K562 (cell line): Measurements from ENCODE around the gene GLTPD2. TPM values are rescaled to one million over a fixed set of nuclear protein-coding genes. Genes with fewer than 3 reads are reported as not detected.

Source experiments
- BCOR ChIP-seq: fragments of 450-650 bp; IDR thresholded peaks from 2 replicates; pipeline ENCODE4 v1.6.1; 2016
- GTF2F1 ChIP-seq: IDR thresholded peaks from 2 replicates; pipeline ENCODE4 v1.6.1; 2011; ENCODE audit warnings: low read depth, low read length, improper control_type of control experiment
- polyA plus RNA-seq, 8 experiments: library from polyadenylated mRNA; depleted of rRNA in 4 of 8; stranded (reverse) in 5 of 8; unstranded in 3 of 8; fragments of >200 nt; fragmentation: Nextera tagmentation in 2 of 8; fragmentation: Illumina TruSeq in 1 of 8; extraction: Ambion mirVana in 2 of 8; extraction: Trizol in 1 of 8; gene quantifications; 2 replicates each; pipeline versions ENCODE4 v1.2.1 to v1.2.3, GENCODE V29; 2011 to 2014; ENCODE audit warnings: inconsistent platforms in 1 of 8, missing spikeins in 1 of 8
- total RNA-seq, 7 experiments: library from RNA; depleted of rRNA in 6 of 7; stranded (reverse); fragments of >200 nt in 6 of 7; fragmentation: Illumina TruSeq in 2 of 7; extraction: Trizol in 2 of 7; gene quantifications; 2 replicates each; pipeline versions ENCODE4 v1.2.1 to v1.2.3, GENCODE V29; 2011 to 2021; ENCODE audit warnings: low replicate concordance in 1 of 7
- TF ChIP-seq, protein P1 (sequence below): fragments of 250-450 bp; sonication (Bioruptor Pico); IDR thresholded peaks from 2 replicates; pipeline ENCODE4 v1.5.0; 2021; ENCODE audit warnings: mild to moderate bottlenecking, borderline replicate concordance
- TF ChIP-seq, protein P2 (sequence below), 3 experiments: IDR thresholded peaks in 2 of 3; conservative IDR thresholded peaks in 1 of 3; 2 replicates each; pipeline ENCODE4 v1.5.1; 2011 to 2012; ENCODE audit warnings: low read length in 3 of 3, mild to moderate bottlenecking in 3 of 3, control low read depth in 2 of 3, improper control_type of control experiment in 1 of 3, inconsistent platforms in 1 of 3, low read depth in 1 of 3, mixed read lengths in 1 of 3, moderate library complexity in 1 of 3; ENCODE audit not compliant: insufficient read depth in 2 of 3
- TF ChIP-seq, protein P3 (sequence below): fragments of 150-350 bp; IDR thresholded peaks from 2 replicates; pipeline ENCODE4 v1.6.1; 2014; ENCODE audit warnings: low read depth, mild to moderate bottlenecking, low read length, borderline replicate concordance

Gene GLTPD2
- total and polyA plus RNA-seq, 9 of the 15 experiments (the other 6 are each of a cell fraction or from before 2014, with no cell fraction given) = not detected

DNA sequence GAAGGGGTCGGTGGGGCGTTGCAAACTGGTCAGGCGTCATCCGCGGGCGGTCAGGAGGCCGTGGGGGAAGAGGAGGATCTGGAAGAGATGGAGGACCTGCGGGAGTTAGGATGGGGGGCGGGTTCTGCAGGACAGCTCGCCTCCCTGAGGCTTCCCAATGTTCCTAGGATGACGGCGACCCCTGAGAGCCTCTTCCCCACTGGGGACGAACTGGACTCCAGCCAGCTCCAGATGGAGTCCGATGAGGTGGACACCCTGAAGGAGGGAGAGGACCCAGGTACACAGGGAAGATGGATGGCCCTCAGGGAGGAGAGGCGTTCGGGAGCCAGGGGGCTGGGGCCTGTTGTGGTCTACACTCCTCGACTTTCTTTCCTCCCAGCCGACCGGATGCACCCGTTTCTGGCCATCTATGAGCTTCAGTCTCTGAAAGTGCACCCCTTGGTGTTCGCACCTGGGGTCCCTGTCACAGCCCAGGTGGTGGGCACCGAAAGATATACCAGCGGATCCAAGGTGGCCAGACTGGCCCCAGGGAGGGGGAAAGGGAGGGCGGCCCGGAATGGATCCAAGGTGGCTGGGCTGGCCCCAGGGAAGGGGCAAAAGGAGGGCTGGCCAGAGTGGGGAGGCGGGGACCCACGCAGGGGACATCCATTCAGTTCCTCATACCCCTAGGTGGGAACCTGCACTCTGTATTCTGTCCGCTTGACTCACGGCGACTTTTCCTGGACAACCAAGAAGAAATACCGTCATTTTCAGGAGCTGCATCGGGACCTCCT is 19.0 kb downstream of the GLTPD2 start (continued):
- TF ChIP-seq, protein P1, sequence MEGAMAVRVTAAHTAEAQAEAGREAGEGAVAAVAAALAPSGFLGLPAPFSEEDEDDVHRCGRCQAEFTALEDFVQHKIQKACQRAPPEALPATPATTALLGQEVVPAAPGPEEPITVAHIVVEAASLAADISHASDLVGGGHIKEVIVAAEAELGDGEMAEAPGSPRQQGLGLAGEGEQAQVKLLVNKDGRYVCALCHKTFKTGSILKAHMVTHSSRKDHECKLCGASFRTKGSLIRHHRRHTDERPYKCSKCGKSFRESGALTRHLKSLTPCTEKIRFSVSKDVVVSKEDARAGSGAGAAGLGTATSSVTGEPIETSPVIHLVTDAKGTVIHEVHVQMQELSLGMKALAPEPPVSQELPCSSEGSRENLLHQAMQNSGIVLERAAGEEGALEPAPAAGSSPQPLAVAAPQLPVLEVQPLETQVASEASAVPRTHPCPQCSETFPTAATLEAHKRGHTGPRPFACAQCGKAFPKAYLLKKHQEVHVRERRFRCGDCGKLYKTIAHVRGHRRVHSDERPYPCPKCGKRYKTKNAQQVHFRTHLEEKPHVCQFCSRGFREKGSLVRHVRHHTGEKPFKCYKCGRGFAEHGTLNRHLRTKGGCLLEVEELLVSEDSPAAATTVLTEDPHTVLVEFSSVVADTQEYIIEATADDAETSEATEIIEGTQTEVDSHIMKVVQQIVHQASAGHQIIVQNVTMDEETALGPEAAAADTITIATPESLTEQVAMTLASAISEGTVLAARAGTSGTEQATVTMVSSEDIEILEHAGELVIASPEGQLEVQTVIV (CRISPR knock-in tag) = no peak
- TF ChIP-seq, protein P2, sequence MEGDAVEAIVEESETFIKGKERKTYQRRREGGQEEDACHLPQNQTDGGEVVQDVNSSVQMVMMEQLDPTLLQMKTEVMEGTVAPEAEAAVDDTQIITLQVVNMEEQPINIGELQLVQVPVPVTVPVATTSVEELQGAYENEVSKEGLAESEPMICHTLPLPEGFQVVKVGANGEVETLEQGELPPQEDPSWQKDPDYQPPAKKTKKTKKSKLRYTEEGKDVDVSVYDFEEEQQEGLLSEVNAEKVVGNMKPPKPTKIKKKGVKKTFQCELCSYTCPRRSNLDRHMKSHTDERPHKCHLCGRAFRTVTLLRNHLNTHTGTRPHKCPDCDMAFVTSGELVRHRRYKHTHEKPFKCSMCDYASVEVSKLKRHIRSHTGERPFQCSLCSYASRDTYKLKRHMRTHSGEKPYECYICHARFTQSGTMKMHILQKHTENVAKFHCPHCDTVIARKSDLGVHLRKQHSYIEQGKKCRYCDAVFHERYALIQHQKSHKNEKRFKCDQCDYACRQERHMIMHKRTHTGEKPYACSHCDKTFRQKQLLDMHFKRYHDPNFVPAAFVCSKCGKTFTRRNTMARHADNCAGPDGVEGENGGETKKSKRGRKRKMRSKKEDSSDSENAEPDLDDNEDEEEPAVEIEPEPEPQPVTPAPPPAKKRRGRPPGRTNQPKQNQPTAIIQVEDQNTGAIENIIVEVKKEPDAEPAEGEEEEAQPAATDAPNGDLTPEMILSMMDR (IDR thresholded peaks at IDR 0.05 in 2 of 3, conservative IDR thresholded peaks at IDR 0.05 in 1 of 3; ENCODE audit: insufficient read depth in 2 of 3, low read depth in 1 of 3, low read length in 3 of 3) = no peak
- TF ChIP-seq BCOR (no peak), GTF2F1 (no peak)
- TF ChIP-seq, protein P3, sequence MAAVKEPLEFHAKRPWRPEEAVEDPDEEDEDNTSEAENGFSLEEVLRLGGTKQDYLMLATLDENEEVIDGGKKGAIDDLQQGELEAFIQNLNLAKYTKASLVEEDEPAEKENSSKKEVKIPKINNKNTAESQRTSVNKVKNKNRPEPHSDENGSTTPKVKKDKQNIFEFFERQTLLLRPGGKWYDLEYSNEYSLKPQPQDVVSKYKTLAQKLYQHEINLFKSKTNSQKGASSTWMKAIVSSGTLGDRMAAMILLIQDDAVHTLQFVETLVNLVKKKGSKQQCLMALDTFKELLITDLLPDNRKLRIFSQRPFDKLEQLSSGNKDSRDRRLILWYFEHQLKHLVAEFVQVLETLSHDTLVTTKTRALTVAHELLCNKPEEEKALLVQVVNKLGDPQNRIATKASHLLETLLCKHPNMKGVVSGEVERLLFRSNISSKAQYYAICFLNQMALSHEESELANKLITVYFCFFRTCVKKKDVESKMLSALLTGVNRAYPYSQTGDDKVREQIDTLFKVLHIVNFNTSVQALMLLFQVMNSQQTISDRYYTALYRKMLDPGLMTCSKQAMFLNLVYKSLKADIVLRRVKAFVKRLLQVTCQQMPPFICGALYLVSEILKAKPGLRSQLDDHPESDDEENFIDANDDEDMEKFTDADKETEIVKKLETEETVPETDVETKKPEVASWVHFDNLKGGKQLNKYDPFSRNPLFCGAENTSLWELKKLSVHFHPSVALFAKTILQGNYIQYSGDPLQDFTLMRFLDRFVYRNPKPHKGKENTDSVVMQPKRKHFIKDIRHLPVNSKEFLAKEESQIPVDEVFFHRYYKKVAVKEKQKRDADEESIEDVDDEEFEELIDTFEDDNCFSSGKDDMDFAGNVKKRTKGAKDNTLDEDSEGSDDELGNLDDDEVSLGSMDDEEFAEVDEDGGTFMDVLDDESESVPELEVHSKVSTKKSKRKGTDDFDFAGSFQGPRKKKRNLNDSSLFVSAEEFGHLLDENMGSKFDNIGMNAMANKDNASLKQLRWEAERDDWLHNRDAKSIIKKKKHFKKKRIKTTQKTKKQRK = no peak
